Fibroblast of the aortic adventitia (primary cell): ENCODE measurements around the gene SMOC2. TPM values are rescaled to one million over a fixed set of nuclear protein-coding genes. Genes with fewer than 3 reads are reported as not detected.

Experiments
- DNase-seq: peaks from one replicate; pipeline ENCODE4 v3.0.0-alpha.2; 2010; ENCODE audit warnings: low read depth
- H3K4me3 ChIP-seq: 2 replicates; pipeline ENCODE4 v1.5.1; 2011; ENCODE audit warnings: low read depth, mild to moderate bottlenecking, control low read depth, low read length, moderate library complexity
- CTCF ChIP-seq: IDR thresholded peaks from 2 replicates; pipeline ENCODE4 v1.5.1; 2011; ENCODE audit warnings: mild to moderate bottlenecking, low read length, control low read depth, inconsistent platforms; ENCODE audit not compliant: insufficient read depth
- total RNA-seq: library from RNA; depleted of rRNA; stranded (reverse); fragments of >200 nt; gene quantifications from 2 replicates; pipeline ENCODE4 v1.2.3, GENCODE V29; 2012; ENCODE audit warnings: low replicate concordance

Gene SMOC2
- total RNA-seq, 1 donor: 0.09 TPM

- H3K4me3 ChIP-seq: no peak overlapping the region
- no peak for TF ChIP-seq CTCF
- DNase-seq: no peak
Observed at GRCh38 chr6:168643401-168643800, 202.4 kb downstream of the SMOC2 start.

DNA sequence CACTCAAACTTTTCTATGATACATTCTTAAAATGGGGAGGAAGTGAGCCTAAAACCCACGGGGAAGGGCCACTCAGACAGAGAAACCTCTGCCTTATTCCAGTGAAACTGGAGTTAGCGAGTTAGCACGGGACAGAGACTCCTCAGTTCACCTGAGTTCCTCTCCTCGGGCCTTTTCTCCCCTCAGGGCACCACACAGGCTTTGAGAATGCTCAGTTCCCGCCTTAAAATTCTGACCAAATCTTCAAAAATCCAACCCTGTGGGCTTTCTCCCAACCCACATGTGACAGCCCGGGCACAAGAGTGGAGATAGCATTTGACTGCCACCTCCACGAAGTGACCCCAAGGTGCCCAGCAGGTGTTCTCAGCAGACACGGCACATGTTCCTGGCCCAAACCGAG lies 204.3 kb downstream of the SMOC2 start:
- no peak for TF ChIP-seq CTCF
- H3K4me3 ChIP-seq: no peak overlapping the region
- DNase-seq: no peak

DNA sequence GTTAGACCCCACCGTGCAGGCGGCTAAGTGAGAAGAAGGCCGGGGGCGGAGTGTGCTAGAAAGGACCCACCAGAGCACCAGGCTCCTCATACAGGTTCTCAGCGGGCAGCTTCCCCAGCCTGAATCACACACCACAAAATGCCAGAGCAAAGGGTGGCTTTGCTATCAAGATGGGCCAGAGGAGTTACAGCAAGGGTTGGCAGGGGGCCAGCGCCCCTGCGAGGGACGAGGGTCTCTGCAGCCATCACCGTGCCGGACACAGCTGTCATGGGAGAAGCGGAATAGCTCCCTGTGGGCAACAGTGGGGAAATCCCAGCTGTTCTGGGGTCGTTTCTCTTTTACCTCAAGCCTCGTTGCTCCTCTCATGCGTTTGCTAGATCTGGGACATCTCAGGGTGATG lies 206.3 kb downstream of the SMOC2 start:
- no peak for TF ChIP-seq CTCF

DNA sequence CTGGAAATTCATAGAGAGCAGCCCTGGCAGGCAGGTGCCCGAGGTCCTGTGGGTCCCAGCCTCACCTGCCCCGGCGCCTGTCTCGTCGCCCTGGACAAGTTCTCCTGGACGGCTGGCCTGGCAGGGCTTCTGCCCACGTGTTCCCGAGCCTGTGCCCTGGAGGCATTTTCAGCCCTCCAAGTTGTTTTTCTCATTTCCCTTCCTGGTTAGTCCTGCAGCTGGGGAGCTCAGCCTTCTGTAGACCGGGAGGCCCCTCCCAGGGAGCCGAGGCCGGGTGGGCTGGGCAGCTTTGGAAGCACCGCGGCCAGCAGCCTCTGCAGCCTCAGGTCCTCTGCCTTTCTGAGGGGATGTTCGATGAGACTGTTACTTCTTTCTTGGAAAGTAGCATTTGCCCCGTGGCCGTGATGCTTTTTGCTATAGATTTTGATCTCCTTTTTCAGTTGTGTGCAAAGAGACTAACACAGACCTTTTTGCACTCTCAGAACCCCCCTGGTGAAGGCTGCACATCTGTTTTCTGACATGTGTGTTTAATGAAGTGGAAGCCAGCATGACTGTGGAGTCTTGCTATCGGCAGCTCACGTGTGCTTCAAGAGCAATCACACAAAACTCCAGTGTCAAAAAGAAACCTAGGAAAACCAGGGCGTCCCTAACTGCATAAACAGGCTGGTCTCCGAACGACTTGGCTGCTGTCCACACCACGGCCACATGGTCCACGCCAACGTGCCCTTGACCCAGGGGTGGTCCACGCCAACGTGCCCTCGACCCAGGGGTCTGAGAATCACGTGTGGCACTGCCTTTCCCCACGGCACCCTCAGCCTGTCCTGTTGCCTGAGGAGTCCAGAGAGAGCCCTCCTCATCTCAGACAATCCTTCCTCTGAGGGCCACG lies 207.5 kb downstream of the SMOC2 start:
- no peak overlapping the region for H3K4me3 ChIP-seq
- DNase-seq: no peak
- no peak for TF ChIP-seq CTCF

More for the DNA sequence above, 206.3 kb downstream of the SMOC2 start:
- no peak for DNase-seq
- no peak overlapping the region for H3K4me3 ChIP-seq

GRCh38 chr6:168649209-168649608 lies 208.2 kb downstream of the SMOC2 start:
- no peak for TF ChIP-seq CTCF
- no peak overlapping the region for H3K4me3 ChIP-seq
- DNase-seq: no peak

DNA sequence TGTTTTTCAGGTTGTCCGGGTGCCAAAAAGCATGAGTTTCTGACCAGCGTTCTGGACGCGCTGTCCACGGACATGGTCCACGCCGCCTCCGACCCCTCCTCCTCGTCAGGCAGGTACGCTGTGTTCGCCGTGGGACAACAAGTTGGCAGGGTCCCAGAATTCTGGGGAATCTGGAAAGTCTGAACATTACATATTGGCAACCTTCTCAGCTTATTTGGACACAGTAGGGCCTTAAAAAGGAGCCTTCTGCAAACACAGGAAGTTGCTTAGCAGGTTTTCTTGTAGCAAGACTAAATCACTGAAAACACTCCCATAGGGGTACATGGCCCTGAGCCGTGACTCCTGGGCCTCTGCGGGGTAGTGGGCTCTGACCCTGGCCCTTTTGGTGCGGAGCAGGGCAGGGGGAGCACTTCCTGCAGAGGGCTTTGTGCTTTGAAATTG lies 209.7 kb downstream of the SMOC2 start:
- TF ChIP-seq CTCF: no peak
- DNase-seq: no peak
- H3K4me3 ChIP-seq: no peak overlapping the region
